IPS DF 19.7 (cell line): ENCODE measurements around the gene PCSK5.

ENCODE experiments used
- DNase-seq: peaks from one replicate; pipeline ENCODE4 v3.0.0-alpha.2; 2013; ENCODE audit warnings: low read depth, low spot score

PCSK5 gene

GRCh38 chr9:76004526-76004925 is 114.1 kb downstream of the PCSK5 start:
- DNase-seq, result no peak

- DNase-seq, result no peak
Observed at GRCh38 chr9:76007935-76008334, 117.5 kb downstream of the PCSK5 start.

DNA sequence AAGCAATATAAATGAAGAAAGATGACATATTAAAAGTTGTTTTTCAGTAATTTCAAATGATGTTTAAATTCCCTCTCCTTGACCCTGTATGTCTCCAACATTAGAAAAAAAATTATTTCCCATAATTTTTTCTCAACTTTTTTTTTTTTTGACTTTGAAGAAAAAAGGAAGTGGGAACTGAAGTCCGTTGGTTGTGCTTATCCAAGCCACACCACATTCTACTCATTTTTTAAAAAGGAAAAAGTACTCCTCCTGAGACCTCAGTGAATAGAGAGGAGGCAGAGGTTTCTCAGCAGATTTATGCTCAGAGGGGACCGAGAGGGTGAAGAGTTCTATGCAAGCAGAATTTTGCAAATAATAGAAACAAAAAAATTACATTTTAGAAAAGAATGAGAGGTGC is 123.3 kb downstream of the PCSK5 start:
- DNase-seq, result no peak

- no peak for DNase-seq
Observed at GRCh38 chr9:76018235-76018634, 127.8 kb downstream of the PCSK5 start.

DNA sequence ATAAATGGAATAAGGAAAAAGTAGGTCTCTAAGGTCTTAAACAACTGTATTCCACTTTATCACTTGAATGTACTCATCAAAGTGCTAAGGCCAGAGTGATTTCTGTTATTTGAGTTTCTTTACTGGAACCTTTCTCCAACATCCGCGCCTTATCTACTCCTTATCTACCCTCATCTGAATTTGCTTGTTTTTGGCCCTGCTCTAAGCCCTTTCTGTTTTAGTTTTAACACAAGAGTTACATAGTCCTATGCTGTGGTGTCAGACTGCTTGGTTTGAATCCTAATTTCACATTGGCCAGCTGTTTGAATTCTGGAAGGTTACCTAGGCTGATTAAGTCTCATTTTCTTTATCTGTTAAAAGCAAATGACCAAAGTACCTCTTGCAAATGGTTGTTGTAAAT is 128.3 kb downstream of the PCSK5 start:
- no peak for DNase-seq

GRCh38 chr9:76020652-76021051 is 130.2 kb downstream of the PCSK5 start:
- DNase-seq, result no peak

DNA sequence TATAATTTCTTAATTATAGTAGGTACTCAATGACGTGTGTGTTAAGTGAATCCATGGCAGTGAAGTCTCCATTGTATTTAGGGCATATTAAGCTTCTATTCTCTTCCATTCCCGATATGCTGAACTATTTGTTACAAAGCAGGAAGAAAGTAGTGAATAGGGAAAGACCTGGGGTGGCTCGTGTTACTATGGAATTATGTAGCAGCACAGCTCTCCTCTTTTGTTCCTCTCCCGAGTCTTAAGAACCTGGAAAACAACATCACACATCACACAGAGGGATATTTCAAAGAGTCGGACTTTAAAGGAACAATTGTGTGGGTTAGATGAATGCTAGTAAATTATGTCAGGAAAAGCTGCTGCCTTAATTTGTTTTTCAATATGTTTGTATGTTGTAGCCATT is 131.8 kb downstream of the PCSK5 start:
- DNase-seq, result no peak

GRCh38 chr9:76023715-76024195 is 133.3 kb downstream of the PCSK5 start:
- DNase-seq, result no peak

DNA sequence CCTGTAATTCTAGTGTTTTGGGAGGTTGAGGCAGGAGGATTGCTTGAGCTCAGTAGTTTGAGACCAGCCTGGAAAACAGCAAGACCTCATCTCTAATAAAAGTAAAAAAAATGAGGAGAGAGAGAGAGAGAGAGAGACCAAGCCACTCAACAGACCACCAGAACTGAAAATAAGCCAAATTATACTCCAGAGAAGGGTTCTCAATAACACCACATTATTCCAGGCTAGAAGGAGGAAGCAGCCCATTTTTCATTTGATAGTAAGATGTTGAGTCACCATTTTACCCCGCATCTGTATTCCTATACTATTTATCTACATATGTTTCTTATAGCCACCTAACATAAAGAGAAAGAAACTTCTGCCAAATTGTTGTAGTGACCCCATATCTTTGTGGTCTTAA is 134.8 kb downstream of the PCSK5 start:
- no peak for DNase-seq

- DNase-seq, result no peak
Observed at GRCh38 chr9:76026796-76027195, 136.3 kb downstream of the PCSK5 start.

DNA sequence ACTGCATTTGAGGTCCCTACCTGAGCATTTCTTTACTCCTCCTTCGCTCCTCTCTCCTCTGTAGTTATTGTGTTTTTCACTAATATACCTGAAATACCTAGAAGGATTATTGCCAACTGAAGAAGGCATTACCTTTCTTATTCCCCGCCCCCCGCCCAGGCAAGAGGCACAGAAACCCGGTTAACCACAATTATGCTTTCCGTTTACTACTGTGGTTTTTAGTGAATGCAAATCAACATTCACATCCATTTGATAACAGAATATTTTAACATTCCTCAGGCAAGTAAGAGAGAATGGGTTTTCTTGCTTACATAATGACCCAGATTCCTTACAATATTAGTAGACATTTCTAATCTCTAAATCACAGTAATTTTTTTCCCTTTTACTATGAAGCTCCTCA is 136.9 kb downstream of the PCSK5 start:
- DNase-seq, result no peak

GRCh38 chr9:76027861-76028260 is 137.4 kb downstream of the PCSK5 start:
- DNase-seq, result no peak

DNA sequence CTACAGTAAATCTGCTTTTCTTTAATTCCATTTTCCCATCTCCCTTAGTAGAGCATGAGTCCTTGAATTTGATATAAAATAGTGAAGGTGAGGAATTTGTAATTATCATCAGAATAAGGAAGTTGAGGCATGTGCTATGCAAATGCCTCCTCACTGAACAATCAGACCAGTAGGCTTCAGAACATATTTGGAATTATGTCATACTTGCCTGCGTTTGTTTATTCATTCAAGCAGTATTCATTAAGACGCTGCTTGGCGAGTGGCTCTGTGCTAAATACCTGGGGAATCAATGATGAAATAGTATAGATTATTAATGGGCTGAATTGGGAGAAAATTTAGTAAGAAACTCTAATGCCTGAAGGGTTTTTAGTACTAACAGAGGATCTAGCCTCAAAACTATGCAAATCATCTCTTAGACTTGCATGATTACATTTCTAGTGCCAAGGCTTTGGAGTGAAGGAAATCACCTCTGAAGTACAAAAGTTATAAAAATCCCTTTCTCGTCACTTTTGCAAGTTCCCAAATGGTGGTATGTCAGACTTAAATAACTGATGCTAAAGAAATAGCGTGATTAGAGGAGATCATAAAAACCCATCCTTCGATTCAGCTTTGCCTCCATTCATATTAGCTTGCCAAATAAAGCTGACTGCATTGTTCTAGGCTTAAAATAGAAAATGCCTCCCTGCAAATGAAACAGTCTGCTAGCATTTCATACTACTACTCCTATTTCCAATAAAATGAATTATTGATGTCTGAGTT is 141.7 kb downstream of the PCSK5 start:
- DNase-seq, result no peak

- no peak for DNase-seq
Observed at GRCh38 chr9:76032797-76033373, 142.4 kb downstream of the PCSK5 start.

- DNase-seq, result no peak
Observed at GRCh38 chr9:76034049-76034448, 143.6 kb downstream of the PCSK5 start.

DNA sequence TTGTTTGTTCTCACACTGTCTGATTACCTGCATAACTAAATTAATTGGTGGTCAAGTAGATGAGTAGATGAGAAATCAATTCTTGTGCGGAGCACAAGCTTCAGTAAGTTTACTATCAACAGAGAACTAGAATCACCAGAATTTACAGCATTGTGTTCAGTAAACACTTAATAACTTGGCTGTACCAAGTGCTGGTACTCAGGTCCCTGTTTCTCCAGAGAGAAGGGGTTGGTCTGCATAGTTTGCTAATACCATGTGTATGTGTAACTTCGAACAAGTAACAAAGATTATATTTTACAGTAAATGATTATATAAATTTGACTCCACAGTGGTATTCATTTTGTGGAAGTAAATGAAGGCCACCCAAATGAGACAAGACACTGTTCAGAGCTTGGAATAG is 146.3 kb downstream of the PCSK5 start:
- no peak for DNase-seq

DNA sequence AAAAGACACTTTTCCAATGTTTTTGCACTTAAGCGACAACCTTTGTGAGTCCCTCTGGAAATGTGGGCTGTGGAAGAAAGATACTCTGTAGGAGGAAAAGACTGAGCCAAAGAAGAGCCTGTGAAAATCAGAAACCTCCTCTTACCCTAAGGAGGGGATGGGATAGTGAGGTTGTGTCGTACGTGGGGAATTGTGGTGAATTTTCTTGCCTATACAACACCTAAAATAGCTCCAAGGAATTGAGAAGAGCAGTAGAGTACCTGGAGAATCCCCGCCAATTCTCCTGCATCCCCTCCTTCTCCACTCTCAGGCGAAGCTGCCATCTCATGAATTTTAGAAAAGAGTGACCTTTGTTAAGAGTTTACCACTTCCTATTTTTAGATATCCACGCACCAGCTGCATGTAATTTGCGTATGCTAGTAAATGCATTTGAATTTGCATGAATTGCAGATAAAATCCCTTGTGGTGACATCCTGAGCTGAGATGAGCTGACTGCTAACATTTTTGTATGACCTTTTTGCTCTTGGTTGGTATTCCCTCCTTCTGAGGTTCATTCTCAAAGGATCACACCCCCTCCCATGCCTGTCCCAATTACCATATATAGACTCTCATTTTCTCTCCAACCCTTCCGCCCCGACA is 147.2 kb downstream of the PCSK5 start:
- no peak for DNase-seq

- DNase-seq, result no peak
Observed at GRCh38 chr9:76038431-76038830, 148.0 kb downstream of the PCSK5 start.

DNA sequence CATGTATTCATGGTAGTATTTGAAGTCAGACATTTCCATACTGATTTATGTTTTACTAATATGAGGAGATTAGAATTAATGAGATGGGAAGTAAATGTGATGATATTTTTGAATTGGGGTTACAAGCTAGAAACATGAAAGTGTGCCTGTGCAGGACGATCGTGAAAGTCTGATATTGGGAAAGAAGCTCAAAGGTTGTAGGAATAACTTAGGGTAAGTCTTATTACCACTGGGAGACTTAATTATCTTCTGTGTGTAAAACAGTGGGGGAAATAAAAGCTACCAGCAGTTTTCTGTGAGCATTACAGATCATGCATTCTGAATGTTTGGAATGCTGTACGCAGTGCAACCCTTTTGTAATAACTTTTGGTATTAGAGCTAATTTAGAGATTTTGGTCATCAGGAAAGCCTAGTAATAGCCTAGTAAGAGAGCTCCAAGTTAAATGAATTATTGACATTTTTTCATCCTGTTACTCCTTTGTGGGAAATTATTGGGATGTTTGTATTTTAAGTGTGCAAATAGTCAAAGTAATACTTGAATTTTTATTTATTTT is 153.9 kb downstream of the PCSK5 start:
- no peak for DNase-seq

- peak; percentile 40 for DNase-seq
Observed at GRCh38 chr9:76045221-76045620, 154.7 kb downstream of the PCSK5 start.

GRCh38 chr9:76049341-76049740 is 158.9 kb downstream of the PCSK5 start:
- DNase-seq, result no peak

GRCh38 chr9:76067696-76068095 is 177.2 kb downstream of the PCSK5 start:
- DNase-seq, result no peak

DNA sequence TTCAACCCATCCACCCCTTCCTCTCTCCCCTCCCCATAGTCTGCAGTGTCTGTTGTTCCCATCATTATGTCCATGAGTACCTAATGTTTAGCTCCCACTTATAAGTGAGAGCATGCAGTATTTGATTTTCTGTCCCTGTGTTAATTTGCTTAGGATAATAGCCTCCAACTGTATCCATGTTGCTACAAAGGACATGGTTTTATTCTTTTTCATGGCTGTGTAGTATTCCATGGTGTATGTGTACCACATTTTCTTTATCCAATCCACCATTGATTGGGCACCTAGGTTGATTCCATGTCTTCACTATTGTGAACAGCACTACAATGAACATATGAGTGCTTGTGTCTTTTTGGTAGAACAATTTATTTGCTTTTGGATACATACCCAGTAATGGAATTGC is 187.1 kb downstream of the PCSK5 start:
- DNase-seq, result no peak
